ENCODE results near the gene SPECC1L.
"Not testable (repeated sequence)": the region's sequence is repeated elsewhere in the genome, so short reads cannot be mapped to it uniquely, and the experiment has no call there.

The SPECC1L gene

GRCh38 chr22:24289114-24289513 is 18.5 kb downstream of the SPECC1L start:
- FAIRE-seq: no peak

DNA sequence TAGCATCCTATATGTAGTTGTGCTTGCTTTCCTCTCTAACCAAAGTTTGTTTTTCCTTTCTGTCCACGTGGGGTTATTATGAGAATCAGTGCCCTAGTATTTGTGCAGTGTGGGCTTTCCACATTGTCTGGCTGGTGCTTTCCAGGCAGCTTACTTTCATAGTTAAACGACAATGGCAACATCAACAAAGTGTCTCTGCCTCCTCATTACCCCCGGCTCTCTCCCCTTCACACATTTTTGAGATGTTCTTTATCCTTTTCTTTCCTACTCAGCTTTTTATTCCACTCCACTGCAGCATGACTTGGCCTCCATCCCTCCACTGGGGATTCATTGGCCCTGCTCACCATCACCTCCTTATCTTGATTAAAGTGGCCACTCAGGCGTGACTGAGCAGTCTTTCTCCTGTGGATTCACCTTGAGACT is 19.1 kb downstream of the SPECC1L start:
- no peak for FAIRE-seq

GRCh38 chr22:24290459-24290858 is 19.8 kb downstream of the SPECC1L start:
- no peak for FAIRE-seq

DNA sequence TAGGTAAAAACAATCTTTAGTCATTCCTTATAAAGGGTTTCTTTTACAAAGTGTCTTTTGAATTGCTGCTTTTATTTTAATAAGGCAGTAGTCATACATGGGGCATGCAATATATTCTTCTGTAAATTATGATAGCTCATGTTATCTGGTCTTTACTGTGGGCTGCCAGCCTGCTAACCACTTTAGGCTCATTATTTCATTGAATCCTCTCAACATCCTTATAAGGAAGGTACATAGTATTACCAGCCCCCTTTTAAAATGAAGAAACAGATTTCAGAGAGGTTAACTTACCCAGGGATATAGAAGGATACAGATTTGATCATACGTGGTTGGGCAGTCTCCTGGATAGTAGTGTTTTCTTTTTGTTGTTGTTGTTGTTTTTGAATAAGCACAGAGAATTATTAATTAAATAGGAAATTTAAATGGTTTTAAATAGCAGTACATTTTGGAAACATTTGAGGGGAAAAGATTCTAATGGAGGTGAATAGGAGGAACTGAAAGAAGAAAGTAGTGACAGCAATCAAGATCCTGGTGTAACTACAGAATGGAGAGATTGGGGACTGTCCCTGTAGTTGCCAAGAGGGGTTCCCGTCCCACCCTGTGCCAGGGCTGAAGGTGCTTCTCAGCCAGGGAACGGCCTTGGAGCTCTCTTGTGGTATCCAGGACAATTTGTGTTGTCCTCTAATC is 21.0 kb downstream of the SPECC1L start:
- FAIRE-seq: no peak

GRCh38 chr22:24292202-24292830 is 21.7 kb downstream of the SPECC1L start:
- FAIRE-seq: not testable (repeated sequence)

DNA sequence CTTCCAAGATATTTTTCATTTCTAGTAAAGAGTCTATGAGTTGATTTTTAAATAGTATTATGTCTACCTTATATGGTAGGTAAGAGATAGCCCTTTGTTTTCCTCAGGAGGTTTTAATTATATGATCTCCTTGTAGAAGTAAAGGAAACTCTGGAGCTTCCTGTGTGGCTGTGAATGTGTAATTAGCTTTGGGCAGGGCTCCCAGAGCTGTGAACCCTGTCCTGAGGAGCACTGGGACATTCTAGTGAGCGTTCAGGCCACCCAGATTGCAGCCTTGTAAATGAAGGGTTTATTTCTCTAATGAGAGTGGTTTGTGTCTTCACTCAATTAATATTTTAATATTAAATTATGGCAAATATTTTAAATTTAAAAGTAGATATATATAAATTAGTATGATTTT is 24.3 kb downstream of the SPECC1L start:
- not testable (repeated sequence) for FAIRE-seq

DNA sequence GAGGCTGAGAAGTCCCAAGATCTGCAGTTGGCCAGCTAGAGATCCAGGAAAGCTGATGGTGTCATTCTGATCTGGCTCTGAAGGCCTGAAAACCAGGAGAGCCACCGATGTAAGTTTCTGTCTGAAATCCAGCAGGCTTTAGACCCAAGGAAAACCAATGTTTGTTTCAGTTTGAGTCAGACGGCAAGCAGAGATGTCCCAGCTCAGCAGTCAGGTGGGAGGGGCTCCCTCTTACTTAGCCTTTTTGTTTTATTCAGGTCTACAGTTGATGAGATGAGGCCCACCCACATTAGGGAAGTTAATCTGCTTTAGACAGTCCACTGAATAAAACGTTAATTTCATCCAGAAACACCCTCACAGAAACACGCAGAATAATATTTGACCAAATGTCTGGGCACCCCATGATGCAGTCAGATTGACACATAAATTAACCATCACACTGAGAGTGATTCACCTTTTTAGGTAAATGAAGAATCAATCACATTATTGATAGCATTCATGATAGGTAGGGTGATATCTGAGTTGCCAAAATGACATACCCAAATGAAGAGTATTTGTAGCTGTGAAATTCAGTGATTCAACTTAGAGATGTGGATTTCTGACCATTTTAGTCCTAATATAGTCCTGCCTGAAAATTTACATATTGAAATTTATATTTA is 28.0 kb downstream of the SPECC1L start:
- not testable (repeated sequence) for FAIRE-seq

GRCh38 chr22:24300522-24300921 is 29.9 kb downstream of the SPECC1L start:
- FAIRE-seq: not testable (repeated sequence)

GRCh38 chr22:24302591-24302990 is 32.0 kb downstream of the SPECC1L start:
- FAIRE-seq: no peak

GRCh38 chr22:24303007-24303406 is 32.4 kb downstream of the SPECC1L start:
- FAIRE-seq: no peak

GRCh38 chr22:24304062-24304675 is 33.5 kb downstream of the SPECC1L start:
- FAIRE-seq: peak; percentile 56

GRCh38 chr22:24305260-24305692 is 34.6 kb downstream of the SPECC1L start:
- no peak for FAIRE-seq

GRCh38 chr22:24310969-24311368 is 40.3 kb downstream of the SPECC1L start:
- FAIRE-seq: peak; percentile 62

- FAIRE-seq: no peak
Measured at GRCh38 chr22:24315367-24315966, 44.8 kb downstream of the SPECC1L start.

DNA sequence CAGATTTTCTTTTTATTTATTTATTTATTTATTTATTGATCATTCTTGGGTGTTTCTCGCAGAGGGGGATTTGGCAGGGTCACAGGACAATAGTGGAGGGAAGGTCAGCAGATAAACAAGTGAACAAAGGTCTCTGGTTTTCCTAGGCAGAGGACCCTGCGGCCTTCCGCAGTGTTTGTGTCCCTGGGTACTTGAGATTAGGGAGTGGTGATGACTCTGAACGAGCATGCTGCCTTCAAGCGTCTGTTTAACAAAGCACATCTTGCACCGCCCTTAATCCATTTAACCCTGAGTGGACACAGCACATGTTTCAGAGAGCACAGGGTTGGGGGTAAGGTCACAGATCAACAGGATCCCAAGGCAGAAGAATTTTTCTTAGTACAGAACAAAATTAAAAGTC is 45.6 kb downstream of the SPECC1L start:
- FAIRE-seq: not testable (repeated sequence)

GRCh38 chr22:24317511-24317910 is 46.9 kb downstream of the SPECC1L start:
- FAIRE-seq: not testable (repeated sequence)

GRCh38 chr22:24319451-24319850 is 48.8 kb downstream of the SPECC1L start:
- no peak for FAIRE-seq

DNA sequence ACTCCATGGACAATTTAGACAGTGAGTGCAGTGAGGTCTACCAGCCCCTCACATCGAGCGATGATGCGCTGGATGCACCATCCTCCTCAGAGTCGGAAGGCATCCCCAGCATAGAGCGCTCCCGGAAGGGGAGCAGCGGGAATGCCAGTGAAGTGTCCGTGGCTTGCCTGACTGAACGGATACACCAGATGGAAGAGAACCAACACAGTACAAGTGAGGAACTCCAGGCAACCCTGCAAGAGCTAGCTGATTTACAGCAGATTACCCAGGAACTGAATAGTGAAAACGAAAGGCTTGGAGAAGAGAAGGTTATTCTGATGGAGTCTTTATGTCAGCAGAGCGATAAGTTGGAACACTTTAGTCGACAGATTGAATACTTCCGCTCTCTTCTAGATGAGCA is 51.4 kb downstream of the SPECC1L start:
- no peak for FAIRE-seq

- FAIRE-seq: no peak
Measured at GRCh38 chr22:24322522-24322921, 51.9 kb downstream of the SPECC1L start.

- no peak for FAIRE-seq
Measured at GRCh38 chr22:24323233-24323632, 52.6 kb downstream of the SPECC1L start.

DNA sequence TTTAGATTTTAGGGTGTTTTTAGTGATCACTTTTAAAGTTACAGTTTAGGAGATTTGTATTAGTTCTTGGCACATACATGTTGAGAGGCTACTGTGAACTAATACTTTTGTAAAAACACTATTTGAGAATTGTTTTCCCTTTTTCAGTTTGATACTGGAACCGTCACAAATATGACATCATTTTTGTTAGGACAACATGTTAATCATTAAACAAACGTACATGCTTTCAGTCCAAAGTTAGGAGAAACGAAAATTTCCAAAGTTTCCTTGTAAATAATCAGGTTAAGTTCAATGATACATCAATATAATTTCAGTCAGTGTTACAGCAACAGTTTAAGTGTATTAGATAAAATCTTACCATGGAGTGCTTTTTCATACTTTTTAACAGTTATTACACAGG is 53.1 kb downstream of the SPECC1L start:
- FAIRE-seq: peak; percentile 60

- FAIRE-seq: no peak
Measured at GRCh38 chr22:24324137-24324536, 53.5 kb downstream of the SPECC1L start.

- FAIRE-seq: peak; percentile 93
Measured at GRCh38 chr22:24325105-24325757, 54.6 kb downstream of the SPECC1L start.

Data from islet of Langerhans (tissue), 1 donor.